Measurements from ENCODE around the gene ZFP92. TPM values are rescaled to one million over a fixed set of nuclear protein-coding genes. Genes with fewer than 3 reads are reported as not detected.
"Not testable (repeated sequence)": the region's sequence is repeated elsewhere in the genome, so short reads cannot be mapped to it uniquely, and the experiment has no call there.

The ZFP92 gene
- polyA plus RNA-seq, 4 donors, result 0.80 to 1.3 (median 0.87) TPM

DNA sequence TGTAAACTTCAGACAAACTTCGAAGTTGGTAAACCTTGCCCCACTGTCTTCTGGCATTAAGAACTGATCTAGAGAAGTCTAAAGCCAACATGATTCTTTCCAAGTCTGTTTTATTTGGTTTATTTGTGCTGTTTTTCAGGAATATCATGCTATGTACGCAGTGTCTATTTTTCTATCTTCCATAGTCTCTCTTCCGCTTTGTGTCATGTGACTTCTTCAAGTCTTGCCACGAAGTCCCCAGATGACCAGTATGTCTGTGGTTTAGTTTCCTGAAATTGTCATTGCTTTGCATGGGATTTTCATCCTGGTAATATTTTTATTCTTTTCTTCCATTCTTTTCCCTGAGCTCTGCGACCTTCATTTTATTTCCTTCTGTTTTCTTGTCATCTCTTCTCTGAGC, 25.2 kb upstream of the ZFP92 start:
- no peak for DNase-seq (ENCODE audit: low read depth in 4 of 4, low spot score in 3 of 4)

DNA sequence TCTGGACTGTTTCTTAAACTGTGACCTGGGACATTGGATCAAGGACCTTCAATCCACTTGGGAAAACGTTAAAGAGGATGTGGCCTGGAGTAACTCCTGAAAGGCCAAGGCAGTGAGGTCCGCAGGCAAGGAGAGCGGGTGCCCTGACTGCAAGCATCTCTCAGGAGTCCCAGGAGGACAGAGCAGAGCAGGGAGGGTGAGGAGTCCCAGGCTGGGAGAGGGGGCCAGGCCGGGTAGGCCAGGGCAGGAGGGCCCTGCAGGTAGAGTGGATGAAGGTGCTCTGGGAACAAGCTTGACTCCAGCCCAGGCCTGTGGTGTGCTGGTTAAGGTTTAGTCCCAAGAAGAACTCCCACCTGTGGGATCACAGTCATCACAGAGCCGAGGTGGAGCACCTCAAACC, 23.9 kb upstream of the ZFP92 start:
- no peak for DNase-seq (ENCODE audit: low read depth in 4 of 4, low spot score in 3 of 4)

DNA sequence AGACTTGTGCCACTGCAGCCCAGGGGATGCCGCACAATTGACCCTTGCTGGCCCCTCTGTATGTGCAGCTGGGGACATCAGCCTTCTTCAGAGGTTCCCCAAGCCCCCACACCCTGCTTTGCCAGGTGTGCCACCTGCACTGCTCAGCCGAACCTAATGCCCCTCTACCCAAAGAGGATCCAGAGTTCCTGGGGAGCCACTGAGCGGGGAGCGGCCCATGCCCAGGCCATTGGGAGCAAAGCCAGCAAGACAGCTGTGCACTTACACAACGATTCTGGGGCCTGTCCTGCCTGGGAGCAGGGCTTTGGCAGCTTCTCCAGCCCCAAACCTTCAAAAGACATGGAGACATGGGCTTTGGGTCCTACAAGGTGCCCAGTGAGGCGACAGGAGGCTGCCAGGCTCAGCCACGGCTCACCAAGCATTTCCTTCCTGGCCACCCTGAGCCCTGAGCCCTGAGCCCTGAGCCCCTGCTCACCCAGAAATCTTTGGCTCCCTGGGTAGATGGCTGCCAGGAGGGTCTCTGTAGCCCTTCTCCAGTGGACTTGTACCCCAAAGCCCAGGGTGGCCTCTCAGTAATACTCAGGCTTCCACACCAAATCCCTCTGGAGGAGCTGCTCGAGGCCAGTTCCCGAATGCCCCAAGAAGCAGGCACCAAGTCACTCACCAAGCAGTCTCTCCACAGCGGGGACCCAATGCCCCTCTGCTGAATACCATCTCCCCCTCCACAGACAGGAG, 23.1 kb upstream of the ZFP92 start:
- no peak for DNase-seq (ENCODE audit: low read depth in 4 of 4, low spot score in 3 of 4)

DNA sequence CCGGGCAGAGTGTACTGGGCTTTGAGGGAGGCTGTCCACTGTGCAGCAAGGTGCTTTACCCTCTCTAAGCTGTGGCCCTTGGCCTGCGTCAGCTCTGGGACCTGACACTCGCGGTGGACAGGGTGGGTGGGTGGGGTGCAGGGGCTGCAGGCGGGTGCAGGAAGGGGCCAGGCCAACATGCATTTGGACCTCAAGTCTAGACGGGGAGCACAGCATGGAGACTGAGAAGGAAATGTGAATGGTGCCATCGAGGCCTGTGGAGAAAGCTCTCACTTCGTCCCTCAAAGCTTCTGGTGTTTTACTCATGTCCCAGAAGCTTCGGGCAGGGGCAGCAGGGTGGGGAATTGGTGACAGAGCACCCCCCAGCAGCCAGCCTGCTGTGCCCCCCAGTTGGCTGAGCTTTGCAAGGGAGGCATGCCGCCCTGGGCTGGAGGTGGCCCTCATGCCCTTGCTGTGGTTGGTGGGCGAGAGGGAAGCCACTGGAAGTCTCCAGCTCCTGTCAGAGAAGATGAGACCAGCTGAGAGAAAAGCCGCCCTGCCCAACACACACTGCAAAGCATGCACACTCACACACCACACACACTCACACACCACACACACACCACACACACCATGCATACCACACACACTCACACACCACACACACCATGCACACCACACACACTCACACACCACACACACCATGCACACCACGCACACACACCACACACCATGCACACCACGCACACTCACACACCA, 22.4 kb upstream of the ZFP92 start:
- DNase-seq (ENCODE audit: low read depth in 4 of 4, low spot score in 3 of 4), result no peak

DNA sequence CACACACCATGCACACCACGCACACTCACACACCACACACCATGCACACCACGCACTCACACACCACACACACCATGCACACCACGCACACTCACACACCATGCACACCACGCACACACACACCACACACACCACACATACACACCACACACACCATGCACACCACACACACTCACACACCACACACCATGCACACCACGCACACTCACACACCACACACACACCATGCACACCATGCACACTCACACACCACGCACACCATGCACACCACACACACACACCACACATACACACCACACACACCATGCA, 21.9 kb upstream of the ZFP92 start:
- DNase-seq (ENCODE audit: low read depth in 4 of 4, low spot score in 3 of 4), result not testable (repeated sequence)

DNA sequence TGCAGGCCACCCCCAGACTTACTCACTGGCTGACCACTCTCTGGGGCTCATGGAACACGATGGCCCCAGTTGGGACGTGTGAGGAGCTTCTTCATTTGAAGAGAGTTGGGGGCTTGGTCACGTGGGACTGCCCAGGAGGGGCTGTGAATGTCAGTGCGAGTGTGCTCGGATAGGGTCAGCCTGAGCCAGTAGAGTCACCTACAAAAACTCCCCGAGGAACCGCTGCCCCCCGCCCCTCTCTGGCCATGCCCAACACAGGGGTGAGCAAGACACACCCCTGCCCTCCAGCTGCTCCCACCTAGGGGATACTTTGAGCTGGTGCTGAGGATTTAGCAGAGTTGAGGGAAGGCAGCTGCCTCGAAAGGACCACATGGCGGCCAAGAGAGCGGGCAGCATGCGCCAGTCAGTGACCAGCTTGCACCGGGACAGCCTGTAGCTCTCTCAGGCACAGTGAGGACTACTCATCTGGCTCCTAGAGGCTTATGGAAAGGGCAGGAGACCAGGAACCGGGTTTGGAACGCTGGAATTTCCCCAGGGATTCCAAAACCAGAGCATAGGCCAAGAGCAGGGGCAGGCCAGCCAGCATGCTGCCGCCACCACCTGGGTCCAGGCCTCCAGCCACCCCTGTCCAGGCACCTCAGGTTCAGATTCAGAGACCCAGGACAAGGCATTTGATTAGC, 18.5 kb upstream of the ZFP92 start:
- DNase-seq (ENCODE audit: low read depth in 4 of 4, low spot score in 3 of 4), result no peak

DNA sequence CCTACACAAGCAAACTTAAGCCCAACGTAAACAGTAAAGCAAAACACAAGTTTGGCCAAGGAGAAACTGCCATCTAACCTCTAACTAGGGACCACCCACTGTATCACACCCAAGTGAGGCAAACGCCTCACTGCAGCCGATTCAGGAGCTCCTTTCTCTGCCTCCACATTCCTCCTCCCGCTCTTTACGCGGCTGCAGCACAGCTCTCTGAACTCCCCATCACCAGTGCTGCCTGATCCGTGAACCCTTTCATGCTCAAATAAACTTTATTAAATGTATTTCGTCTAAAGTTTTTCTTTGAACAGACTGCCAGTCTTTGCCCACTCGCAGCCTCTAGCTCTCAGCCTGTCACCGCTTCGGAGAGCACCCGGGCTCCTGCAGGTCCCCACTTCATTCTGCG, 16.7 kb upstream of the ZFP92 start:
- DNase-seq (ENCODE audit: low read depth in 4 of 4, low spot score in 3 of 4), result no peak

DNA sequence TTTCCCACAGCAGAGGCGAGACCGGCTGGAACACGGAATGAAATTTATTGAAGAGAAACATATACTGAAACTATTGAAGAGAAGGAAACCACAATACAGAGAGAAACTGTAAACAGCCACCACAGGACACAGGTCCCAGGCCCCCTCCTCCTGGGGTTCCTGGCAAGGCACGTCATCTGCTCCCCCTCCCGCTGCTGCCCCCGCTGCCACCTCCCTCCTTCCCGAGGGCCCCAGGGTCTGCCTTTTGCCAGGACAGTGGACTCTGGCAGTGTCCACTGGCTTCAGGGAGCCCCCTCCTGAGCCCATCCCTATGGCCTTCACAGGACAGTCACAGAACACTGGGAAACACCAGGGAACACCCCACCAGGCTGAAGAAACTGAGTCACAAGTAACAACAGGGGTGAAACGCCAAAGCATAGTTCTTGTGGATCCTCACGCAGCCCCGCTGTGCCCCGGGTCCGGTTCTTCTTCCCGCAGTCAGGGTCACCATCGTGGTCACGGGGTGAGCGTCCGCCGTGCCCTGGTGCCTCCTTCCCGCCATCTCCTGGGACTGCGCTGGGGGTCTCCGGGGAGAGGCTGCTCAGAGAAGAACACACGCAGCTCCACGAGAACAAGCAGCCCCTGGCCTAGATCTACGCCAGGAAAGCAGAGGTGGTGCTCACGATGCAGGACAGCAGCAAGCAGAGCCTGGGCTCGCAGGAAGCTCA, 15.5 kb upstream of the ZFP92 start:
- no peak for DNase-seq (ENCODE audit: low read depth in 4 of 4, low spot score in 3 of 4)

DNA sequence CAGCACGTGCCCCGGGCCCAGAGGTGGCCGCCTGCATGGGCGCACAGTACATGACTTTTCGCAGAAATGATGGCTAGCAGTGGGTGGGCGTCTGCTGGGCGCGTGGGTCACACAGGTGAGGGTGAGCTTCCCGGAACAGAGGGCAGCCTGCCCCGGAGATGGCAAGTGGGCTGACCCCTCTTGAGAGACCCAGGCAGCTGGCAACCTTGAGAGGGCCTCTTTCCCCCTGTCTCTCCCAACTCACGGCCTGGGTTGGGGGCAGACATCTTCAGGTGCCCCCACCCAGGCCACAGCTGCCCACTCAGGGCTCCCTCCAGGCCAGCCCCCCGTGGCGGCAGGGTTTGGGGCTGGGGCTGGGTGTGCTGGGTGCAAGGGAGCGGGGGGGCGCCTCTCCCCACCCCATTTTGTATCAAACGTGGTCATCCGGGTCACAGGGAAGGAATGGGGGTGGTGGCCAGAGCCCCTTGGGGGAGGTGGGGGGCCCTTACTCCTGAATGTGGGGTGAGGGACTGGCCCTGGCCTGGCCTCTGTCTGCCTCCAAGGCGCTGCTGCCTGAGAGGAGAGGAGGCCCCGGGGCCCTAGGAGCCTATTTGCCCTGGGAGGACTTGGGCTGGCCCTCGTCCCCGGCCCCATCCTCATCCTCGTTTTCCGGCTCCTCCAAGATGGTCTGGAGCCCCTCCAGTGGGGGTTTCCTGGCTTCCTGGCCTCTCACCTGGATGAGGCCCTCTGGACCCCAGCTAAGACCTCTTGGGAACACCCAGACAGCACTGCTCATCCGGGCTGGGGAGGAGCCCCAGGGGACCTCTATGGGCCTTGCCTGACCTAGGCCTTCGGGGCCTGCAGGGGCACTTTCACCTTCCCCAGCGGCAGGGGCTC, 14.7 kb upstream of the ZFP92 start:
- no peak for DNase-seq (ENCODE audit: low read depth in 4 of 4, low spot score in 3 of 4)

DNA sequence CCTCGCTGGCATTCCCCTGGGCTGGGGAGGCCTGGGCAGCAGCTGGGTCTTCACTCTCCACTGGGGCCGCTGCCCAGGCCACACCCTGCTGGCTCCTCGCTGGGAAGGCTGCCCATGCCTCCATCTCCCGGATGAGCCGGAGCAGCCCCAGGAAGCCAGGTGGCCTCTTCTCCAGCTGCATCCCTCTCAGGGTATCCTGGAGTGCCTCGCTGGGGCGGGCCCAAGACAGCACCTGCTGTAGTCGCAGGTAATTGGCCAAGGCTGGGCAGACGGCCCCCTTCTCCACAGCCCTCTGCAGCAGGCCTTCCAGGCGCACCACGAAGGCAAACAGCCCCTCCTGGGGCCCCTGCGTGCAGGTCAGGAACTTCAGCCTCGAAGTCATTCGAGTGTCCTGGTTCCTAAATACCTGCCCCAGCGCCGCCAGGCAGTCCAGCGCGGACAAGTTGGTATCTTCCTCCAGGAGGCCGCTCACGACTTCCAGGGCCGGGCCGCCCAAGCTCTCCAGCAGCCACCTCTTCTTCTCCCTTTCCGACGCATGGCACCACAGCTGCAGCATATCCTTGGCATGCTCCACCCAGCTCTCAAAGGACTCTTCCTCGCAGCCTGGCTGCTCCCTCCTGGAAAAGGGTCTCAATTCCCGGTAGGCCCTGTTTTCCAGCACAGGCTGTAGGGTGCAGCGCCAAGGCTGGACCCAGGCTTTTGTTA, 13.9 kb upstream of the ZFP92 start:
- no peak for DNase-seq (ENCODE audit: low read depth in 4 of 4, low spot score in 3 of 4)

DNA sequence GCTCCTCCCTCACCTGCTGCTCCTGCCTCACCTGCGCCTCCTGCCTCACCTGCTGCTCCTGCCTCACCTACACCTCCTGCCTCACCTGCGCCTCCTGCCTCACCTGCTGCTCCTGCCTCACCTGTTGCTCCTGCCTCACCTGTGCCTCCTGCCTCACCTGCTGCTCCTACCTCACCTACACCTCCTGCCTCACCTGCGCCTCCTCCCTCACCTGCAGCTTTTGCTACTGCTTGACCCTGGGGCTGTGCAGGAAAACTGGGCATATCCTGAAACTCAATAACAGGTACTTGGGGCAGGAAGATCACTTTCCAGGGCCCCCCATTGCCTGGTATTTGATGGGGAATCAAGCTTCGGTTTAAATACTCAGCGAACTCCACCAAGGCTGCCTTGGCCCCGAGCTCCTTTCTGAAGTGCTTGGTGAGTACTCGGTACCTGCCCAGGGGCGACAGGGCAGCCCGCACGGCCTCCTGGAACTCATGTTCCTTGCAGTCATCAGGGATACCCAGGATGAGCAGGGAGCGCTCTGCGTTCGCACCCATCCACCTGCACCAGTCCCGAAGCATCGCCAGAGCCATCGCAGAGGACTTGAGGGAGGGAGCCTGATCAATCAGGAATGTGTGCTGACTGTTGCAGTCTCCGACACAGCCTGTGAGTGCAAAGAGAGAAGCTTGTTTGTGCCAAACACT, 12.9 kb upstream of the ZFP92 start:
- DNase-seq (ENCODE audit: low read depth in 4 of 4, low spot score in 3 of 4), result no peak

DNA sequence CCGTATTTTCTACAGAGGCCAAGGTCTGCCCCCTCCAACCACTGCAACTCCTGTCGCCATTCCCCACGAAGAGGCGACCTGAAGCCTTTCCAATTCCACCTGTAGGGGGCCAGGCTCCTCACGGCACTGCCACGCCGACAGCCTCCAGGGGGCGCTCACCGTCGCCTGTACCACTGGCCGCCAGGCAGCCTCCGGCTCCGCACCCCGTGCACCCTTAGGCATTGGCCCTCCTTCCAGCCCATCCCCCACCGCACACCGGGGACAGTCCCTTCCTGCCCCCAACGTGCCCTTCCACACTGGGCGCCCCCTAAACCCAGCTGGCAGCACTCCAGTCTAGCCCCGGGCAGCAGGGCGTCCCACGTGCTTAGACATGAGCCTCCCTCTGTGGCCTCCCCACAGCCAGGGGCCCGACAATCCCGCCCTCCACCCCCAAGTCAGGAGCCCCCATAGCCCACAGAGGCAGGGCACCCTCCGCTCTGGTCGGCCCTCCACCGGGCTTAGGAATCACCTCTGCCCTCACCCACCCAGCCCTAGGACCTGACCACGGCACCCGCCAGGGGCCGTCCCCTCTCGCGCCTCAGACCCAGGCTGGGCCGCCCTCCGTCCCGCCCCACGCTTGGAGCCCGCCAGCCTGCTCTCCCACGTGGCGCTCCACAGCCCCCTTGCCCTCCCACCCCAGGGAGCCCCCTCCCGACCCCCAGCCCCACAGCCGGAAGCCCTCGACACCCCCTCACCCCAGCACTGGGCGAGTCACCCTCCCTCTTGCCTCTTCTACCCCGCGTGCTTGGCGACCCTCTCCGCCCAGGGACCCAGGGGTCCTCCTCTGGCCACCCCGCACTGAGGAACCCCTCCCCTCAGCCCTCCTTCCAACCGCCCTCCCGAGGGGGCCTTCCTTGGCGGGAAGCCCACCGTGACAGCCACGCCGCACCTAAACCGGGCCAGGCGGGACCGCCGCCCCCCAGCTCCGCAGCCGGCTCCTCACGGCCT, 10.8 kb upstream of the ZFP92 start:
- no peak for DNase-seq (ENCODE audit: low read depth in 4 of 4, low spot score in 3 of 4)

DNA sequence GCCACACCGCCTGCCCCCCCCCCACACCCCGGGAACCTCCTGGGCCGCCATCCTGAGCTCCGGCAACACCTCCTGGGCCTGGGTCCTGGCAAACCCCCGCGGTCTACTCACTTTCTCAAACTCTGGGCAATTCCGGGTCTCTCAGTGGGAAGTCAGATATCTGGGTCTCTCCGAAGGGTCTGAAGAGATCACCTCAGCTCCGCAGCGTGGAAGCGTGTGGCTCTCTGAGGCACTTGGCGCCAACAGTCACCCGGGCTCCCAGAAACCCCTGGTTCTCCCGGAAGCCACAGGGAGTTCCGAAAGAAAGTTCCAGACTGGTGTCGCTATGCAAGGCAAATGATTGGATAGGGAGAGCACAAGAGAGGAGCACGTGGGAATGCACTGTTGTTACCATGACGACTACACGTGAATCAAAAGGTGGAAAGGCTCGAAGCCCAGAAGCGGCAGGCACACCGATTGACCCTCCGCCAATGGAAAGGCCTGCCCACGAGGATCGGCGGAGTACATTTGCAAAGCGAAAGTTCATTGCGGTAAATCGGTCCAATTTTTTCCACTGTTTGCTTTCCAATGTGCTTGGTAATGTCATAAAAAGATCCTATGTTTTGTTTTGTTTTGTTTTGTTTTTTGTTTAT, 10.0 kb upstream of the ZFP92 start, which contains the start of gene PNMA6E:
PNMA6E (minus strand) TSS at position 218 of the 632 bp plus-strand sequence. CDS start 2,501 bp downstream, outside the sequence.
- DNase-seq (ENCODE audit: low read depth in 4 of 4, low spot score in 3 of 4), result no peak

DNA sequence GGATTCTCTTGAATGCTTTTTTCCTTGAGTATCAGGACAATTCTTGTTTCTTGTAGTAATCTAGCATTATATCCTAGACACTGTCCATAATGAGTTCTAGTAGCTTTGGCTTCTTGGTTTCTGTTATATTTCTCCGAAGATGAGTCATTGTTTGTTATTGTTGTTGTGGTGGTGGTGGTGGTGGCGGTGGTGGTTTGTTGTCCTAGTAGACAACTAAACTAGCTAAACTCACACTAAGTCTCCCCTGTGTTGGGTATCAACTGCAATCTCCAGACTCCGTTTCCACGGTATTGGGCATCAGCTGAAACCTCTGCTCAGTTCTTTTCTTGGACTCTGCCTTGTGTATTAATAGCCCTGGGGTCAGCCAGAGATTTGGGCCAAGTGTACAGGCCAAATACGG, 6.9 kb upstream of the ZFP92 start:
- DNase-seq (ENCODE audit: low read depth in 4 of 4, low spot score in 3 of 4), result not testable (repeated sequence)

DNA sequence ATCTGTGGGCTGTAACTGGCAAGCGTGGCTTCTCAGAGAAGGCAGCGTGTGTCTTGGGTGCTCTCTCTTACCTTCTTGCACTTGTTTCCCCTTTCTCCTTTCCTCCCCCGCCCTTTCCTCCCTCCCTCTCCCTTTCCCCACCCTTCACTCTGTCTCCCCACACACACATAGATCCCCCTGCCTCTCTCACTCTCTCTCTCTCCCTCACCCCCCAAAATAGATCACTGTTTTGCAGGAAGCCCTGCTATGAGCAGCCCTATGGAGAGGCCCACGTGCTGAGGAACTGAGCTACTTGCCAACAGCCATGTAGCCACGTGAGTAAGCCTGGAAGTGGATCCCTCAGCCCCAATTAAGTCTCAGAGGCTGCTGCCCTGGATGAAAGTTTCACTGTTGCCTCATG, 5.8 kb upstream of the ZFP92 start:
- DNase-seq (ENCODE audit: low read depth in 4 of 4, low spot score in 3 of 4), result no peak

DNA sequence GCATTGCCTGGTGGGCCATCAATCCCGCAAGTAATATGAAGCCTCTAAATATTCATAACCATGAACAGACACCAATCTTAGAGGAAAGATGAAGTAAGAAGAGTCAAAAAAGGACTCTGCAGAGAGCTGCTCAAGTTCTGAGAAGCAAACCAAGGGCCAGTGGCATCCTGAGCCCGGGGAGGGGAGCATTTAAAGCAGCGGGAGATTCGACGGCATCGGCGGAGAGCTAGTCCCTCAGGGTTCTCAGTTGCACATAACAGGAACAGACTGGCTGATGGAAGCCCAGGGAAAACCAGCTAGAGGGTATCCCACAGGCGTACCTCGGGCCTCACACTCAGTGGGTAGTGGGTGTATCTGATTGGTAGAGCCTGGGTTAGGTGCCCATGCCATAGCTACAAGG, 5.3 kb upstream of the ZFP92 start:
- DNase-seq (ENCODE audit: low read depth in 4 of 4, low spot score in 3 of 4), result no peak

DNA sequence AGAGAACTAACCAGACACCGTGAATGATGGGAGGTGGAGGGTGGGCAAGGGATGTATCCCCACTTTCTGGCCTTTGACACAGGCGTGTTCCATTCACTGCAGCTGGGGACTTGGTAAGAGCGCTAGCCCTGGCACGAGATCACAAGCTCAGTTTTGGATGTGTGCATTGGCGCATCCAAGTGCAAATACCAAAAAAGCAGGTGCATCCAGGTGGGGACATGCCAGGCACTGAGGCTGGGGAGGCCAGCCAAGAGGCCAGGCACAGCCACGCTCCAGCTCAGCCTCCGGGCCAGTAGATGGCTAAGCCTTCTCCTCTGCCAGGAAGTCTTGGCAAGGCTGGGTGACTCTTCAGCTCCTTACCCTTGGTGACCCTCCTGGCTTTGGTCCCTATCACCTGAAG, 4.4 kb upstream of the ZFP92 start:
- no peak for DNase-seq (ENCODE audit: low read depth in 4 of 4, low spot score in 3 of 4)
